Measurements from ENCODE around the gene UNC119.

DNA sequence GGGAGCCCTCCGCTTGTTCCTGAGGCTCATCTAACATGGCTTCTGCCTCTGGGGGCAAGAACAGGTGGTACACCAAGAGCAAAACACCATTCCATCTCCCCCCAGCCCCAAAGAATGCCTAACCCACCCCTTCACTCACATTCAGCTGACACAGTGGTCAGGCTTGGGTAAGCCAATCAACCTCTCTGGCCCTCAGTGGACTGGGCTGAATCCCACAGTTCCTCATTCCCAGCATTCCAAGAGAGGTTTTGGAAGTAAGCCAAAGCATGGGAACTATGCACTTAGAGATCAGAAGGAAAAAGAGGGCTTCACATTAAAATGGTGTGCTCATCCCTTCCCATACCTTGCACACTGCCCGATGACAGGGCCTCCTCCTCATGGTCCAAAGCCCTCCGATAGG lies 11.1 kb upstream of the UNC119 start:
- TF ChIP-seq NCOA2 (CRISPR knock-in tag; IDR thresholded peaks at IDR 0.05) (no peak), HNF4G (IDR thresholded peaks at IDR 0.05; ENCODE audit: borderline replicate concordance, low read depth, low read length) (no peak), HNF4G (CRISPR knock-in tag; IDR thresholded peaks at IDR 0.05; ENCODE audit: borderline replicate concordance, low read depth) (no peak), EZH2 (conservative IDR thresholded peaks at IDR 0.05; ENCODE audit: low read depth, low read length) (no peak), POLR2AphosphoS5 (IDR thresholded peaks at IDR 0.05; ENCODE audit: low read depth, low read length) (no peak), SMARCE1 (IDR thresholded peaks at IDR 0.05; ENCODE audit: borderline replicate concordance) (no peak), BRCA1 (CRISPR knock-in tag; IDR thresholded peaks at IDR 0.05) (no peak), MTA3 (CRISPR knock-in tag; IDR thresholded peaks at IDR 0.05) (no peak), FOSL2 (CRISPR knock-in tag; IDR thresholded peaks at IDR 0.05) (no peak), CEBPB (IDR thresholded peaks at IDR 0.05; ENCODE audit: borderline replicate concordance, low read depth, low read length) (no peak), CTCF (CRISPR knock-in tag; IDR thresholded peaks at IDR 0.05) (no peak)
- TF ChIP-seq, protein P1, sequence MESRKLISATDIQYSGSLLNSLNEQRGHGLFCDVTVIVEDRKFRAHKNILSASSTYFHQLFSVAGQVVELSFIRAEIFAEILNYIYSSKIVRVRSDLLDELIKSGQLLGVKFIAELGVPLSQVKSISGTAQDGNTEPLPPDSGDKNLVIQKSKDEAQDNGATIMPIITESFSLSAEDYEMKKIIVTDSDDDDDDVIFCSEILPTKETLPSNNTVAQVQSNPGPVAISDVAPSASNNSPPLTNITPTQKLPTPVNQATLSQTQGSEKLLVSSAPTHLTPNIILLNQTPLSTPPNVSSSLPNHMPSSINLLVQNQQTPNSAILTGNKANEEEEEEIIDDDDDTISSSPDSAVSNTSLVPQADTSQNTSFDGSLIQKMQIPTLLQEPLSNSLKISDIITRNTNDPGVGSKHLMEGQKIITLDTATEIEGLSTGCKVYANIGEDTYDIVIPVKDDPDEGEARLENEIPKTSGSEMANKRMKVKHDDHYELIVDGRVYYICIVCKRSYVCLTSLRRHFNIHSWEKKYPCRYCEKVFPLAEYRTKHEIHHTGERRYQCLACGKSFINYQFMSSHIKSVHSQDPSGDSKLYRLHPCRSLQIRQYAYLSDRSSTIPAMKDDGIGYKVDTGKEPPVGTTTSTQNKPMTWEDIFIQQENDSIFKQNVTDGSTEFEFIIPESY (CRISPR knock-in tag; IDR thresholded peaks at IDR 0.05): no peak
- TF ChIP-seq, protein P2, sequence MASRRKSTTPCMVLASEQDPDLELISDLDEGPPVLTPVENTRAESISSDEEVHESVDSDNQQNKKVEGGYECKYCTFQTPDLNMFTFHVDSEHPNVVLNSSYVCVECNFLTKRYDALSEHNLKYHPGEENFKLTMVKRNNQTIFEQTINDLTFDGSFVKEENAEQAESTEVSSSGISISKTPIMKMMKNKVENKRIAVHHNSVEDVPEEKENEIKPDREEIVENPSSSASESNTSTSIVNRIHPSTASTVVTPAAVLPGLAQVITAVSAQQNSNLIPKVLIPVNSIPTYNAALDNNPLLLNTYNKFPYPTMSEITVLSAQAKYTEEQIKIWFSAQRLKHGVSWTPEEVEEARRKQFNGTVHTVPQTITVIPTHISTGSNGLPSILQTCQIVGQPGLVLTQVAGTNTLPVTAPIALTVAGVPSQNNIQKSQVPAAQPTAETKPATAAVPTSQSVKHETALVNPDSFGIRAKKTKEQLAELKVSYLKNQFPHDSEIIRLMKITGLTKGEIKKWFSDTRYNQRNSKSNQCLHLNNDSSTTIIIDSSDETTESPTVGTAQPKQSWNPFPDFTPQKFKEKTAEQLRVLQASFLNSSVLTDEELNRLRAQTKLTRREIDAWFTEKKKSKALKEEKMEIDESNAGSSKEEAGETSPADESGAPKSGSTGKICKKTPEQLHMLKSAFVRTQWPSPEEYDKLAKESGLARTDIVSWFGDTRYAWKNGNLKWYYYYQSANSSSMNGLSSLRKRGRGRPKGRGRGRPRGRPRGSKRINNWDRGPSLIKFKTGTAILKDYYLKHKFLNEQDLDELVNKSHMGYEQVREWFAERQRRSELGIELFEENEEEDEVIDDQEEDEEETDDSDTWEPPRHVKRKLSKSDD (CRISPR knock-in tag; IDR thresholded peaks at IDR 0.05; ENCODE audit: low read depth): no peak
- TF ChIP-seq, protein P3, sequence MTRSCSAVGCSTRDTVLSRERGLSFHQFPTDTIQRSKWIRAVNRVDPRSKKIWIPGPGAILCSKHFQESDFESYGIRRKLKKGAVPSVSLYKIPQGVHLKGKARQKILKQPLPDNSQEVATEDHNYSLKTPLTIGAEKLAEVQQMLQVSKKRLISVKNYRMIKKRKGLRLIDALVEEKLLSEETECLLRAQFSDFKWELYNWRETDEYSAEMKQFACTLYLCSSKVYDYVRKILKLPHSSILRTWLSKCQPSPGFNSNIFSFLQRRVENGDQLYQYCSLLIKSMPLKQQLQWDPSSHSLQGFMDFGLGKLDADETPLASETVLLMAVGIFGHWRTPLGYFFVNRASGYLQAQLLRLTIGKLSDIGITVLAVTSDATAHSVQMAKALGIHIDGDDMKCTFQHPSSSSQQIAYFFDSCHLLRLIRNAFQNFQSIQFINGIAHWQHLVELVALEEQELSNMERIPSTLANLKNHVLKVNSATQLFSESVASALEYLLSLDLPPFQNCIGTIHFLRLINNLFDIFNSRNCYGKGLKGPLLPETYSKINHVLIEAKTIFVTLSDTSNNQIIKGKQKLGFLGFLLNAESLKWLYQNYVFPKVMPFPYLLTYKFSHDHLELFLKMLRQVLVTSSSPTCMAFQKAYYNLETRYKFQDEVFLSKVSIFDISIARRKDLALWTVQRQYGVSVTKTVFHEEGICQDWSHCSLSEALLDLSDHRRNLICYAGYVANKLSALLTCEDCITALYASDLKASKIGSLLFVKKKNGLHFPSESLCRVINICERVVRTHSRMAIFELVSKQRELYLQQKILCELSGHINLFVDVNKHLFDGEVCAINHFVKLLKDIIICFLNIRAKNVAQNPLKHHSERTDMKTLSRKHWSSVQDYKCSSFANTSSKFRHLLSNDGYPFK (CRISPR knock-in tag; IDR thresholded peaks at IDR 0.05; ENCODE audit: borderline replicate concordance): no peak
- TF ChIP-seq, protein P4, sequence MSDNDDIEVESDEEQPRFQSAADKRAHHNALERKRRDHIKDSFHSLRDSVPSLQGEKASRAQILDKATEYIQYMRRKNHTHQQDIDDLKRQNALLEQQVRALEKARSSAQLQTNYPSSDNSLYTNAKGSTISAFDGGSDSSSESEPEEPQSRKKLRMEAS (IDR thresholded peaks at IDR 0.05): no peak
